ENCODE results near the gene CCDC69.
A peak's percentile ranks its signal among the peaks of the same experiment; 100 is the strongest.

The CCDC69 gene

DNA sequence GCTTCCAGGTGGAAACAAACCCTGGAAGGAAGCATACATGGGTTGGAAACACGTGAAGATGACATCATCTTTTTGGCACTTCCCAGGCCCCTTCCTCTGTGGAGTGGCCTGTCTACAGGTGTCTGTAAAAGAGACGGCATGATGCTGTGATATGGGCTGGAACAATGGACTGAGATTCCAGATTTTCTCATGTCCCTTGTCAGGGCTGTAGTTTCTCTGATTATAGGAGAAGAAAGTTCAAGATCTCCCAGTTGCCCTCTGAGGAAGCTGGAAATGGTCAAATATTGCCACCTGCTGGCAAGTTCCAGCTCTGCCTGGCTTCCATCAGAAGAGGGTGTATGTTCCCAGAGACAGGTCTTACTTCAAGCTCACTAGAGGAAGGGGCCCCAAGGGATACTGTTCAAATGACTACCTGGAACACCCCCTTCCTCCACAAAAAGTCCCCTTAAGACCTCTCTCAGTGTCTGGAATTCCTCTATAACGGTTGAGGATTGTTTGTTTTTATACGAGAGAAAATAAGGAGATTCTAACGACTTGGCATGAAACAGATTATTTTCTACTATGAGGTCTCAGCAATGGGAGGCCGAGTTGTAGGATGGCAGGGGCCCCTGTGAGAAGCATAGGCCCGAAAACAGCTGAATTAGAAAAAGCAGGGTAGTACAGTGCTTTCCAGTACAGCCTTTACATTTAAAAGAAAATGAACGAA is 59.1 kb downstream of the CCDC69 start:
- peak; percentile 84 for DNase-seq (ENCODE audit: low spot score)

DNA sequence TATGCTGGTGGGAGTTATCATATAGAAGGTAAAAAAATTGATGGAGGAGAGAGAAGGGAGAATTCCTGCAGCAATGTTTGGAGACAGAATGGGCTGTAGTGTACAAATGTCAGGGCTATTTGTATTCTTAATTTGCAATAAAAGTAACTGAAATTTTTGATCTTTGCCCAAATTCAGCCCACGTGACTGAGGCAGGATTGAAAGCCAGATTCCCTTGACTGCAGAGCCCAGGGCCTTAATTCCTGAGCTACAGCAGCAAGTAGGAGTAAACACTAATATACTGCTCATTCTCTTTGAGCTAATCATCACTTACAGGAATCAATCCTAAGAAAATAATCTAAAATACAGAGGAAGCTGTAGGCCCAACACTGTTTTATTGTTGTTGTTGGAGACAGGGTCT is 61.1 kb downstream of the CCDC69 start:
- DNase-seq (ENCODE audit: low spot score) = no peak

DNA sequence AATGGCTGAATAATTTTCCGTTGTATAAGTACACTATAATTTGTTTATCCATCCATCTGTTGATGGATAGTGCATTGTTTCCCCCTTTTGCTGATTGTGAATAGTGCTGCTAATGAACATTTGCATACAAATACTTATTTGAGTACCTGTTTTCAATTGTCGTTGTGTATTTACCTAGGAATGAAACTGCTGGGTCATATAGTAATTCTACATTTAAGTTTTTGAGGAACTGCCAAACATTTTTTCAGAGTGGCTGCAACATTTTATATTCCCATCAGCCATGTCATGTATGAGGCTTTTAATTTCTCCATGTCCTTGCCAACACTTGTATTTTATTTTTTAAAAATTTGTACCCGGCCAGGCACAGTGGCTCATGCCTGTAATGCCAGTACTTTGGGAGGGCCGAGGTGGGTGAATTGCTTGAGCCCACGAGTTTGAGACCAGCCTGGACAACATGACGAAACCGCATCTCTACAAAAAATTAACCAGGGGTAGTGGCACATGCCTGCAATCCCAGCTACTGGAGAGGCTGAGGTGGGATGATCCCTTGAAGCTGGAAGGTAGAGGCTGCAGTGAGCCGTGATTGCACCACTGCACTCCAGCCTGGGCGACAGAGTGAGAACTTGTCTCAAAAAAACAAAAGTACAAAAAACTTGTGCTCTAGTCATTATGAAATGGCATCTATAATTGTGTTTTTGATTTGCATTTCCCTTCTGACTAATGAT is 64.1 kb downstream of the CCDC69 start:
- DNase-seq (ENCODE audit: low spot score) = no peak

DNA sequence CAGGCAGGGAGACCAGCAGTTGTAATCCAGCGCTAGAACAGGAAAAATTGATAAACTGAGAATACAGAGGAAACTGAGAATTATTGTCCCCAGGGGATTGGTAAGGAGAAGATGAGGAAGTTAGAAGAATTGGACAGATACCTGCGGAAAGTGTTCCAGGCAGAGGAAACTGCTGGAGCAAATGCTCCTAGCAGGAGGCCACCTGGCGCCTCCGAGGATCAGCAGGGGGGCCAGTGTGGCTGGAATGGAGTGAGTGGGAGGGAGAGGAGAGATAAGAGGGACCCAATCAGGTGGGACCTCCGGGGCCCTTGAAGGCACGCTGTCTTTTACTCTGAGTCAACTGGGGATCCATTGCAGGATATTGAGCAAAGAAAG is 65.6 kb downstream of the CCDC69 start:
- no peak for DNase-seq (ENCODE audit: low spot score)

DNA sequence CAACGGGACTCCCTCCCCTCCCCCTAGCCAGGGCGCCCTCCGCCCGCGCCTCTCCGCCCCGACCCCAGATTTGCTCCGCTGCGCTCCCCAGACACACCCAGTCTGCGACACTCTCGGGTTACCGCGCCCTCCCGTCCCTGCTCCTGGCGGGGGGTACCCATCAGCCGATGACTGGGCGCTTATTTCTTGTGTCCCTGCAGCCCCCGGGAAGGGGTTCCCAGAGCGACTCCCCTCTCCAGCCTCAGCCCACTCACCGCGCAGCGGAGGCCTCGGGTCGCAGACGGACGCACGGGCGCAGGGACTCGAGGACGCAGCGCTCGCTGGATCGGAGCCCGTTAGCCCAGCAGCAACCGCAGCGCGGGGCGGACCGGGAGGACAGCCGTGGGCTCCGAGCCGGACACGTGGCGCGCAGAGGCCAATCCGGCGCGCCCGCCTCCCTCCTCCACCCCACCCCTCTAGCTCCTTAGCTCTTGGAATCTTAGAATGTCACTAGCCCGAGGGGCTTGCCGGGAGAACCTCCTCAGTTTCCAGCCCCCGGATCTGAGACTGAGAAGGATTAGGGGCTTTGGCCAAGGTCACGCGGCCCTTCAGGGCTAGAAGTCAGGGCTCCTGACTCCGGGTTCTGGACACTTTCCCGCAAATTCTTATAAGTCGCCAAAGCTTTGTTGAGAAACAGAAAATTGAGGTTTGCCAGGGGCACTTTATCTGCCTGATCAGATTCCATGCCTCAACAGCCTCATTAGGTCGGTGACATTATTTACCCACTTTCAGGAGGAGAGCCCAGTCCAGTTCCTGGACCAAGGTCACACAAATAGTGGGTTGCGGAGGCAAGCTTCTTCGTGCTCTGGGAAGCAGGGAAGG is 66.2 kb downstream of the CCDC69 start, which contains the start of gene ANXA6:
Gene ANXA6 (minus strand): TSS at position 354 of the 861 bp plus-strand sequence. CDS start 9,878 bp downstream, outside the sequence.
- peak; percentile 95 for DNase-seq (ENCODE audit: low spot score)

DNA sequence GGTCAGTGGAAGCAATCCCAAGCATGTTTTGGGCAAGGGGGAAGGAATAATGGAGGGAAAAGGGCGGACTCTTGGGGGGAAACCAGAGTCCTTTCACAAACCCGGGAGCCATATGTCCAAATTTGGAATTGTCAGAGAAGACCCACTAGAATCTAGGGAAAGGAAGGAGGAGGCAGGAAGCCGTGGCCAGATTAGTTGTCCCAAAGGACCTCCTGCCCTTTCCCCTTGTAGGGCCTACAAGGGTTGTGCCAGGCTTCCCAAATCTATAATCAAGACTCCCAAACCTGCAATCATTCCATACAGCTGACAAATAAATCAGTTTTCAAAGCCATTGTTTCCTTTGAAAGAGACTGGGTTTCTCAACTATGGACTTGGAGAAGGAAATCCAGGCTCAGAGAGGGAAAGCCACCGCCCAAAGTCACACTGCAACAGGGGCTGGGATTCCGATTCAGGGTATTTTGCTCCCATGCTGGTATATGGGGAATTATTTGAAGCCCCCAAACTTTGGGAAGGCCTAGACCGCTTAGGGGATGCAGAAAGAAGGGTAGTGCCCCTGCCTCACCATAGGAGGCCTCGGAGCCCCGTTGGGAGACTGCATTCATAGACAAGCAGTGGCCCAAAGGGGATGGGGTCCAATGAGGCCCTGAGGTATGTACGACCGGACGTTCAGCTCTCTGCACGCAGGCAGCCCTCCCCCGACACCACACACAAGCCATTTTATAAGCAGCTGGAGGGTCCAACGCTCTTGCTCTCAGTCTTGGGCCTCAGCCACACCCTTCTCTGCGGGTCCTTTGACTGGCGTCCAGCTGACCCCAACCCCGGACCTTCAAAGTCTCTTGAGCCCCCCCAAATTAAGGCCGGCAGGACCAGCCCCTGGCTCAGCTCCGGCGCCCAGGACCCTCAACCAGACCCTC is 67.1 kb downstream of the CCDC69 start:
- DNase-seq (ENCODE audit: low spot score) = peak; percentile 38

DNA sequence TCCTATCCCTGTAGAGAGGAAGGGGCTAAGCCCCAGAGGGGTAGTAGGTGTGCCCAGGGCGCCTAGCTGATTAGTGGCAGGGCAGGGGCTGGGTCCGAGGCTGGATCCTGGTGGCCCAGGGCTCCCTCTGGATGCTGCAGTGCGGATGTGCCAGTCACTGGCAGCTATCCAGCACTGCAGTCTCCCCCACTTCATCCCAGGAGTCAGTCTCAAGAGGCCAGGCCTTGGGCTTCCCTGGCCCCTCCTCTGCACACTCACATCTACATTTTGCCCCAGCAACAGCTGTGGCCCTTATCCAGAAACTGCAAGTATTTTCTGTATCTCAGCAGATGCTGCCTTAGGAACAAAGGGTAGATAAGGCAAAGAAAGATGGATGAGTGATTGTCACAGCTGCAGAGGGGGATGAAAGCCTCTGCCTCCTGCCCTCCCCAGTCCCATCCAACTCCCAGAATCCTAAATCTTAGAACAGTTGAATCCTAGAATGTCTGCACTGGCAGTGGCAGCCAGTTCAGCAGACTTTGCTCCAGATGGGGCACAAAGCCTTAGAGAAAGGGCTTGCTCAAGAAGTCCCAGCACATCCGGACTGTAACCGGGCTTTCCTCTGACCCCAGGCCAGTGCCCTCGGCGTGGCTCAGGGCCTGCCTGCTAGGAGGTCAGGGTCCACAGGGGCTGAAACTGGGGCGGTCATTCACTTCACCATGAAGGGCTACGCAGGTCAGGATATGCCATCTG is 68.0 kb downstream of the CCDC69 start:
- peak; percentile 70 for DNase-seq (ENCODE audit: low spot score)

DNA sequence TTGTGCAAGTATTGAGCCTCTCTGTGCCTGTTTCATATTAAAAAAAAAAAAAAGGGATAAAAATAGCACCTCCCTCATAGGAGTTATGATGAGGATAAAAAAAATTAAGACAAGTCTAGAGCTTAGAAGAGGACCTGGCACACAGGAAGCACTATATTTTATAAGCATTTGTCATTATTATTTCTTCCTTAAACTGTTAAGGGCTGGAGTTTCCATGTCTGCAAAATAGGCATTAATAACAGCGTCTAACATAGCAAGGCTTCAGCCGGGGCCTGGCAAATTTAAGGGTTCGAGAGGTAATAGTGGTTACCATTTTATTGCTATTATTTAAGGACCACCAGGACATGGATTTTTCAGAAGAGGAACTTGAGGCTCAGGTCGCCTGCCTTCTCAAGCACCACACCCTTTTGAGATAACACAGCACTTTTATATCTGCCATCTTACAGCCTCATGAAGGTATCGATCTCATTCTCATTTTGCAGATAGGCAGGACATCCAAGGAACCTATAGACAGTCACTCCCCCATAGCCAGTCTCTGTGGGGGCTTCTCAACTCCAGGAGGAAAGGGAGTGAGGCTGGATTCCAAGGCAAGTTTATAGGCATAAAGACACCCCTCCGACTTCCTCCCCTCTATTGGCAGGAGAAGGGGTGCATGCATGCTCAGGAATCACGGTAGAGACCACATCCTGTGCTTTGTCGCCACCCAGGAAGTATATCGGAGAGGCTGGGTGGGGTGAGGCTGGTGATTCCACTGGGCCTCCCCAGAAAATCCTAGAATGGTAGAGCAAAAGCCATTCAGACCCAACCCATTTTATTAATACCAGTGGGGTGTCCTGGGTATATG is 68.7 kb downstream of the CCDC69 start:
- no peak for DNase-seq (ENCODE audit: low spot score)

DNA sequence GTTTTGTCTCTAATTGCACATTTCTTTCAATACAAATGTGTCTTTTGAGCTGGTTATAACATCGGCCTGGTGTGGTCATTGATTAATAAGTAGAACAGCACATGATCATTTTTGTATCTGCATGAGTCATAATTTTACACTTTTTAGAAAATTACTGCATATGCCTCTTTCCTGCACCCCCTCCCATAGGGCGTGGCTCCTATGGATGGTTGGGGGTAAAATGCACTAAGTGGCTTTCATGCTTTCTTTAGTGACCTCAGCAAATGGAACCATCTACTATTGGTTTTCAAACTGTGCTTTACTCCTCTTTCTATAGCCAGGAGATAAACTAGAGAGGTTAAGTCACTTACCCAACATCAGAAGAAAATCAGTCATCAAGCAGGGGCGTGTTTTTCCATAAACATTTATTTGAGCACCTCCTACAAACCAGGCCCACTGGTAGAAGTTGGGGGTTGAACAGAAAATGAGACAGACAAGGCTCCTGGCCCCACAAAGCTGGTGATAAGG is 70.1 kb downstream of the CCDC69 start:
- no peak for DNase-seq (ENCODE audit: low spot score)

DNA sequence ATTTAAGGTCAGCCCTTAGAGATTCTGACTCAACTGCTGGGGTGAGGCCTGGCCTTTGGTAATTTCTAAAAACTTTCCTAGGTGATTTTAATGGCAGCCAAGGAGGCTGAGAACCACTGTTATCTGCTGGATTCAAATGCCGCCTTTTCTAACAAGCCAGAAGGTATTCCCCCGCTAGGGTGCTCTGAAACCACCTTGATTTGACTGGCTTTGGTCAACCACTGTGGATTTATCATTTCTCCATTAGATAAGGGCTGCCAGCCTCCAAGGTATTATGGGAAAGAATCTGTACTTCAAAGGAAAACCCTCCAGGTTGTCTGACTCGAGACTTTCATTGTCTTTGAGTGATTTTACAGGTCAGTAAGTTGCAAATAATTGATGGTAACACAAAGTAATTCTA is 70.6 kb downstream of the CCDC69 start:
- no peak for DNase-seq (ENCODE audit: low spot score)

DNA sequence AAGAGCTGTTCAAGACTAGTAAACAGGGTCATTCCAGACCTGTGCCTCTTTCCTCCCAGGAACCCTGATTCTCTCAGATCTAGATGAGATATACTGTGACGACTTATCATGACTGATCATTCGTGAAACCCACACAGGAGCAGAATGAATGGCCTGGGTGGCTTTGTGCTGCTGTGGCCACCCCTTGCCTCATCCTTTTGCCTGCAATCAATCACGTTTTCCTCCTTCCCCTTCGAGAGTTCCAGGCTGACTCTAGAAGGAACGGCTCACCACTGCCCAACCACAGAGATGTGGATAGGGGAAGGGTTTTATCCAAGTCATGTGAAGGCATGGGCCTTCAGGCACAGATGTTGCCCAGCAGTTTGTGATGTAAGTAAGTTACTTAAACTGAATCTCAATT is 72.1 kb downstream of the CCDC69 start:
- DNase-seq (ENCODE audit: low spot score) = peak; percentile 52

DNA sequence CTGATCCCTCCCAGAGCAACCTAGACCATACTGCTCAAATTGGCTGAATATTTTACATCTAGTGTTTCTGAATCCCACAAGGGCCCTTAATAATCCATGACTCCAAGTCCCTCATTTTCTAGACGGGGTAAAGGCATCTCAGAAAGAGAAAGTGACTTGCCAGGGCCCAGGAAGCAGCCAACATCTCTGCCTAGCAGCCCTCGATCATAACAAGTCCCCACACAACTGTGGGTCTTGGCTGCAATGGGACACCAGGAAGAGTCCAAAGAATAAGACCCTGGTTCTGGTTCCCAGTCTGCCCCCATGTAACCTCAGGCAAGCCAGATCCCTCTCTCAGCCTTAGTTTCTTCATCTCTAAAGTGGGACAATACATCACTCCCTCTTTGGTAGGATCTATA is 72.6 kb downstream of the CCDC69 start:
- DNase-seq (ENCODE audit: low spot score) = no peak

DNA sequence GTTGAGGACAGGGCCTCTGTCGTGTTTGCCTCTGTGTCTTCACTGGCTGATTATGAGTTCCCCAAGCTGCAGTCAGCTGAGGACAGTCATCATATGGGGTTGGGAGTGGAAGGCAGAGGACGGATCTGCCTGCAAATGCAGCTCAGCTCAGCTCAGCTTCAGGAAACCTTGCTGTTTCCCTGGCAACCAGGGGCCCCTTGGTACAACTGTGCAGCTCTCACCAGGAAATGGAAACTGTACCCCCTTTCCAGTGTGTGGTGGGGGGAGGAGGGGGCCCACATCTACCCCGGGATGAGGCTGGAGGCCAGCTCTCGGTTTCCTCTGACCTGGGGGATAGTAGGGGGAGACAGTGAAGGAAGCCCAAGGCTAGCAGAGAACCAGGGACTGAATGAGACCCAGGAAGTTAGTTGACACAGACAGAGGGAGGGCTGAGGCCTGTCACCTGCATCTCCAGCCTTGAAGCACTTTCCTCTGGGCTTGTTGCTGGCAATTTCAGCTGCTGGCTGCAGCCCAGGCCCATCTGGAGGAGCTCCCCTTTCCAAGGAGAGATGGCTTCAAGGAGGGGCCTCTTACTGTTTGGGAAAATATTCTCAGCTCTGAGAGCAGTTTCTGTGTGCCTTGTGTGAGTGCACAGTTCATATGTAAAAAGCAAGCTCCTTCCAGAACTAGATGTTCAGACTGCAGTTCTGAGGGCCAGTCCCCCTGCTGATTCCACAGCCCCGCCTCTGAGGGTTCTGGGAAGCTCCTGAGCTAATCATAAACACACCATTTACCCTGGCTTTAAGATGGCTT is 73.2 kb downstream of the CCDC69 start:
- DNase-seq (ENCODE audit: low spot score) = no peak

DNA sequence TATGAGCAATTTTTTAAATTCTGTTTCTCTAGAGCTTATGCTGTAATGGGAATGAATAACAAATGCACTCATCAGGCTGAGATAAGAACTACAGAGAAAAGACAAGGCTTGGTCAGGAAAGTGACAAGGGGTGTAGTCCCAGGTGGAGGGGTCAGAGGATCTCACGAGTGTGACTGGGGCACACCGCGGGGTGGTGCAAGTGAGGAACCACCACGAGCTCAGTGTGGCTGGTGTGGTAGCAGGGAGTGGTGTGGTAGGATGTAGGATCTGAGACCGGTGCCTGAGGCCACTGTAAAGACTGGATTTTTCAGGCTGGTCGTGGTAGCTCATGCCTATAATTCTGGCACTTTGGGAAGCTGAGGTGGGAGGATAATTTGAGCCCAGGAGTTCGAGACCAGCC is 75.3 kb downstream of the CCDC69 start:
- no peak for DNase-seq (ENCODE audit: low spot score)

DNA sequence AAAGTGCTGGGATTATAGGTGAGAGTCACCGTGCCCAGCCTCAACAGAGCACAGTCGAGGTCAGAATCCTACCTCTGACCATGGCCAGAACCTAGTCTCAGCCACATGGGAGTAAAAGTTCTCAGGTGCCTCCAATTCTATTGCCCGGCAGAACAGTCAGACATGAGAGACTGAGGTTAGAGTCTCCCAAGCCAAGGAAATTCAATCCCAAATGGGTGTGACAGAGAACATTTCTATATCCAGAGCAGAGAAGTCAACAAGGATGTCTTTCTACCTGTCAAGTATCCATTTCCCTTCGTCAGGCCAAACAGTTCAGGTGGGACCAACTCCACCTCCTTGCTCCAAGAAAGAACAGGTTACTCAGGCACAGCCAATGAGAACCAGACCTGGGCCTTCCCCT is 76.9 kb downstream of the CCDC69 start:
- DNase-seq (ENCODE audit: low spot score) = no peak

DNA sequence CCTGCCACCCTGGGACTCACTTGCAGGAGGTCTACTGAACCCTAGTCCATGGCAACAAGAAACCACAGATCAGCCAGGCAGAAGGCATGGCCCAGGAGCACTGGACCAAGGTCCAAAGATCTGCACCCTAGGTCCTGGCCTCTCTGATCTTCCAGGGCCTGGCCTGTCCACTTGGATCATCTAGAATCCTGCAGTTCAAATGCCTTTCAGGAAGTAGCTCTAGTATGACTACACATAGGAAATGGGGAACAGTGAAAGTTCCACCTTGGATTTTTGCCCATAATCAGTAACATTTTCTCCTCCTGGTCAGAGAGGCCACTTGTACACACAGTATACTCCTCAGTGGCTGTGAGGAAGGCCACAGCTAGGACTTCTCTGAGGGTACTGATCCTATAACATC is 77.8 kb downstream of the CCDC69 start:
- DNase-seq (ENCODE audit: low spot score) = no peak

DNA sequence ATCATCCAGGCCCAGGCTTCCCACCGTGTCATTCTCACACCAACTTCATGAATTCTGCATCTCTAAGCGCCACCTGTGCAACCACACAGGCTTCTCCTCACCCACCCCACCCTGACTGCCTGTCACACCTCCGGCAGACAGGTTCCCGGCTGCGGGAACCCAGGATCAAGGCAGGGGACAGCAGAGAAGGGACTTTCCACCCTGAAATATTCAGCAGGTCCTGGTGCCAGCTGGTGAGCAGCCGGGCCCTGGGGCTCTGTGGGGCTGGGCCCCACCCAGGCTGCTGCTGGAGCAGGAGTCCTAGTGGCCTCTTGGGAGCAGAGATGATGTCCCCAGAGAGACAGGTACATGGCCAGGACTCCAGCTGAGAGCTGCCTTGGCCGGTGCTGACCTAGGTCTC is 79.0 kb downstream of the CCDC69 start:
- DNase-seq (ENCODE audit: low spot score) = no peak

DNA sequence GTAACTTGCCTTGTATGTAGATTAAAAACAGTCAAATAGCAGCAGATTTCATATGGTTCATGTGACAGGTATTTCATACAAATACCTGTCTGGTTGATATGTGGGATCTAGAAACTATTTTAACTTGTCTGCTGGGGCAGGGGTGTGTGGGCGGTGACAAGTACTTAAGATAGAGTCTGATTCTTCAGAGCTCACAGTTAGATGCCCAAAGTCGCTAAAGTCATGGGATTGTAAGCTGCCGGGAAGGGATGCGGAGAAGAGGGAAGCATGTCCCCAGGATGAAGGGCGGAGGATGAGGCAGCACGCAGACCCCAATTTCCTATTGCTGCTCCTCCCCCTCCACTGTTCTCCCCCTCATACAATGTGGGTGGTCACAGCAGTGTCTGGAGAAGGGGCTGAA is 79.6 kb downstream of the CCDC69 start:
- no peak for DNase-seq (ENCODE audit: low spot score)

DNA sequence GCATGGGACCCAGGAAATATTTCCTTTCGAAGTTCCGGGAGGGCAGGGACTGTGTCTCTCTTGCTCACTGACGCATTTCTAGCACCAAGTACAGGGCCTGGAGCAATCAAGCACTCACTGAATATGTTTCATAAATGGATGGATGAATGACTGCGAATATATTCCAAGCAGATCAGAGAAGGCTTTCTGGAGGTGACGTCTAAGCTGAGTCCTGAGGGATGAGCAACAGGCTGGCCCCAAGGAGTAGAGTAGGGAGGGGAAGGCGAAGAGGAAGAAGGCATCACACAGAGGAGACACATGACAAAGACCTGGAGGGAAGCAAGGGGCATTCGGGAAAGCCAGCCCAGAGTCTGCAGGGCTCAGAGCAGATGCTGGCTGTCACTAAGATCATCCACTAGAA is 80.2 kb downstream of the CCDC69 start:
- no peak for DNase-seq (ENCODE audit: low spot score)

All from AG08395 (cell line).